Measurements from ENCODE around the gene EBP. TPM values are rescaled to one million over a fixed set of nuclear protein-coding genes. Genes with fewer than 3 reads are reported as not detected.

Gene EBP
- total RNA-seq, 2 donors from 2014 or later = 3.5 to 18.8 TPM

DNA sequence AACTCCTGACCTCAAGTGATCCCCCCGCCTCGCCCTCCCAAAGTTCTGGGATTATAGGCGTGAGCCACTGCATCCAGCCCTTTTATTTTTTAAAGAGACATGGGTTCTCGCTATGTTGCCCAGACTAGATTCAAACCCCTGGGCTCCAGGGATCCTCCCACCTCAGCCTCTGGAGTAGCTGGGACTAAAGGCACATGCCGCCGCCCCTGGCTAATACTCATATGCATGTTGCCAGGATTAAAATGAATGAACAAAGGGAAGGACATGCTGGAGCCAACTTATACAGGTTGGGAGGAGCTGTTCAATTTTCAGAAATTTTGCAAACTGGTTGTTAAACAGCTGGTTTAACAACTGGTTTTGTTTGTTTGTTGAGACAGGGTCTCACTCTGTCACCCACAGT is 47.0 kb upstream of the EBP start:
- Histone ChIP-seq H3K36me3 (no peaks in the 10 kb centered on the region), H3K27ac (no peak overlapping the region), H3K4me1 (ENCODE audit: control insufficient read depth in 1 of 2, low read depth in 2 of 2) (peaks cover 0 to 3% of the 10 kb centered on the region in 2 donors), H3K9me3 (no peaks in the 10 kb centered on the region), H3K4me3 (no peak overlapping the region), H3K27me3 (replicated peaks; ENCODE audit: insufficient read depth) (no peaks in the 10 kb centered on the region)
- DNase-seq (ENCODE audit: low spot score) = no peak
- no peak for ATAC-seq (ENCODE audit: insufficient number of reproducible peaks, low FRiP score, low read depth)
- TF ChIP-seq, protein P1, sequence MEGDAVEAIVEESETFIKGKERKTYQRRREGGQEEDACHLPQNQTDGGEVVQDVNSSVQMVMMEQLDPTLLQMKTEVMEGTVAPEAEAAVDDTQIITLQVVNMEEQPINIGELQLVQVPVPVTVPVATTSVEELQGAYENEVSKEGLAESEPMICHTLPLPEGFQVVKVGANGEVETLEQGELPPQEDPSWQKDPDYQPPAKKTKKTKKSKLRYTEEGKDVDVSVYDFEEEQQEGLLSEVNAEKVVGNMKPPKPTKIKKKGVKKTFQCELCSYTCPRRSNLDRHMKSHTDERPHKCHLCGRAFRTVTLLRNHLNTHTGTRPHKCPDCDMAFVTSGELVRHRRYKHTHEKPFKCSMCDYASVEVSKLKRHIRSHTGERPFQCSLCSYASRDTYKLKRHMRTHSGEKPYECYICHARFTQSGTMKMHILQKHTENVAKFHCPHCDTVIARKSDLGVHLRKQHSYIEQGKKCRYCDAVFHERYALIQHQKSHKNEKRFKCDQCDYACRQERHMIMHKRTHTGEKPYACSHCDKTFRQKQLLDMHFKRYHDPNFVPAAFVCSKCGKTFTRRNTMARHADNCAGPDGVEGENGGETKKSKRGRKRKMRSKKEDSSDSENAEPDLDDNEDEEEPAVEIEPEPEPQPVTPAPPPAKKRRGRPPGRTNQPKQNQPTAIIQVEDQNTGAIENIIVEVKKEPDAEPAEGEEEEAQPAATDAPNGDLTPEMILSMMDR (IDR thresholded peaks at IDR 0.05) = no peak

DNA sequence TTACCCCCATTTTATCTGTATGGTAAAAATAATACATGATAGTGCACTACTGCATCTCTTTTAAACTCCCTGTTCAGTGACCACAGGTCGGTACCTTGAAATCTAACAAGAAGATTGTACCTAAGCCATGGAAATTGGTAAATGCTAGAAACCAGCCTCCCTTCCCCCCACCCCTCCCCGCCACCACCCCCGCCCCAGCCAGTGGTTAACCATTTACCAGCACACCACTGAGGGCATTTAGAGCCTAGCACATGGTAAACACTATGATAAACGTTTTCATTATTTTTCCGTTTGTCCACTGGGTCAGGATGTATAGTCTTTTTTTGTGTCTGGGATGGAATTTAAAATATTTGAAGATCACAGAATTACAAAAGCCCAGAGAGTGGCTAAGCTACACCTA is 46.3 kb upstream of the EBP start:
- no peak for ATAC-seq (ENCODE audit: insufficient number of reproducible peaks, low FRiP score, low read depth)
- Histone ChIP-seq H3K27me3 (replicated peaks; ENCODE audit: insufficient read depth) (no peaks in the 10 kb centered on the region), H3K4me3 (peak overlapping the region; percentile 92), H3K4me1 (ENCODE audit: control insufficient read depth in 1 of 2, low read depth in 2 of 2) (peaks cover 0 to 3% of the 10 kb centered on the region in 2 donors), H3K27ac (peak overlapping the region; percentile 73 to 85), H3K36me3 (no peaks in the 10 kb centered on the region), H3K9me3 (no peaks in the 10 kb centered on the region)
- TF ChIP-seq, protein P1 (IDR thresholded peaks at IDR 0.05) = no peak
- DNase-seq (ENCODE audit: low spot score) = no peak

DNA sequence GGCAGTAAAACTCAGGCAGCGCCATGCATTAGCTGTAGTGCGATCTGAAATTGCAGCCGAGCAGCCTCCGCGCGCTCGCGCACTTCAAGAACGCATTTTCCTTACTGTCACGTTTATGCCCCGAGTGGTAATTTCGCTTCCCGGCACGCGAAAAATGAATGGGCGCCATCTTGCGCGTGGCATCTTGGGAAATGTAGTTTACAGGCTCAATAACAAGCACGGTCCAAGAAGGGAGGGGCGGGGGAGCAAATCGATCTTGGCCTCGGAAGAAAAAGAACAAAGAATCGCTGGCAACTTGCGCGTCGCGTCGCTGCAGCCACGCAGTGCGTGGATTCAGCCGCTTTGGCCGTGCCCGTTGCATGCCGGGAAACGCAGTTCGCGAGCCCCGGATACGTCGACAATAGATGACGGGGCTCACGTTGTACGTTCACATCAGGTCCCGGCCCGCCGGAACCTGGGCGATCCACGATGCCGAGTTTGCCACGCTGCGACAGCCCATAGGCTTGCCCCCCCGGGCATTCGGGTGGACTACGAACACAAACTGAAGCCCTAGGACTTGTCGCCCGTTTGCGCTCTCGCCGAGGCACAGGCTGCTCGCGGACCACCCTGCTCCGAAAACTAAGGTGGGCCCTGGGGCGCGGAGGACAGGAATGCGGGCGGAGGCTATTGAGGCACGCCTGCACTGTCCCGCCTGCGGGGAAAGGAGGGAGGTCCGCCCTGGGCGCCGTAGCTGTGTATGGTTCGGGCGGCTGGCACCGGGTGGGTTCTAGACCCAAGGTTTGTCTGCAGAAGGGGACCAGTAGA is 45.6 kb upstream of the EBP start, which contains the start of gene FTSJ1:
Gene FTSJ1 (plus strand): TSS at position 426 of the 804 bp plus-strand sequence. CDS start 1,849 bp downstream, outside the sequence.
- Histone ChIP-seq H3K4me1 (ENCODE audit: control insufficient read depth in 1 of 2, low read depth in 2 of 2) (peaks cover 0 to 3% of the 10 kb centered on the region in 2 donors), H3K36me3 (no peaks in the 10 kb centered on the region), H3K4me3 (peak within 1 kb of the TSS; percentile 92), H3K9me3 (no peaks in the 10 kb centered on the region), H3K27me3 (replicated peaks; ENCODE audit: insufficient read depth) (no peaks in the 10 kb centered on the region), H3K27ac (peak within 1 kb of the TSS; percentile 73 to 85)
- DNase-seq (ENCODE audit: low spot score) (peak; percentile 58), ATAC-seq (ENCODE audit: insufficient number of reproducible peaks, low FRiP score, low read depth) (peak; percentile 88)
- TF ChIP-seq, protein P1 (IDR thresholded peaks at IDR 0.05) = no peak

DNA sequence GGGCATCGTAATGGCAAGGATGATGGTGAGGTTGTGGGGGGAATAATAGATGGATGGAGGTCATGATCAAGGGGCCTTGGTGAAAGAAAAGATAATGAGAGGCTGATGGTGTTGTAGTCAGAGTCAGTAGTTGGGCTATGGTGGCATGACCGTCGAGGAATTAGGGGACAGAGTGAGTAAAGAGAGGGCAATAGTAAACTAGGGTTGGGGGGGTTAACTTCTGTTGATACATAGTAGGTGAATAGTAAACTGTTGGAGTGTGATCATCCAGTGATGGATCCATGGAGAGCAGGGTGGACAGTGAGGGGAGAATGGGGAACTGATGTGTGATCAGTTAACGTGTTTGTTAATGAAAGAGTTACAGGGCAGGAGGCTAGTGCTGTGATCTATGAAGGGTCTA is 44.7 kb upstream of the EBP start:
- no peaks in the 10 kb centered on the region for H3K27me3 ChIP-seq (replicated peaks; ENCODE audit: insufficient read depth)
- DNase-seq (ENCODE audit: low spot score) = no peak
- H3K27ac ChIP-seq = peak overlapping the region; percentile 73 to 85
- TF ChIP-seq, protein P1 (IDR thresholded peaks at IDR 0.05) = no peak
- no peaks in the 10 kb centered on the region for H3K36me3 ChIP-seq
- H3K4me1 ChIP-seq (ENCODE audit: control insufficient read depth in 1 of 2, low read depth in 2 of 2) = peaks cover 0 to 3% of the 10 kb centered on the region in 2 donors
- peak overlapping the region; percentile 92 for H3K4me3 ChIP-seq
- no peaks in the 10 kb centered on the region for H3K9me3 ChIP-seq
- no peak for ATAC-seq (ENCODE audit: insufficient number of reproducible peaks, low FRiP score, low read depth)

DNA sequence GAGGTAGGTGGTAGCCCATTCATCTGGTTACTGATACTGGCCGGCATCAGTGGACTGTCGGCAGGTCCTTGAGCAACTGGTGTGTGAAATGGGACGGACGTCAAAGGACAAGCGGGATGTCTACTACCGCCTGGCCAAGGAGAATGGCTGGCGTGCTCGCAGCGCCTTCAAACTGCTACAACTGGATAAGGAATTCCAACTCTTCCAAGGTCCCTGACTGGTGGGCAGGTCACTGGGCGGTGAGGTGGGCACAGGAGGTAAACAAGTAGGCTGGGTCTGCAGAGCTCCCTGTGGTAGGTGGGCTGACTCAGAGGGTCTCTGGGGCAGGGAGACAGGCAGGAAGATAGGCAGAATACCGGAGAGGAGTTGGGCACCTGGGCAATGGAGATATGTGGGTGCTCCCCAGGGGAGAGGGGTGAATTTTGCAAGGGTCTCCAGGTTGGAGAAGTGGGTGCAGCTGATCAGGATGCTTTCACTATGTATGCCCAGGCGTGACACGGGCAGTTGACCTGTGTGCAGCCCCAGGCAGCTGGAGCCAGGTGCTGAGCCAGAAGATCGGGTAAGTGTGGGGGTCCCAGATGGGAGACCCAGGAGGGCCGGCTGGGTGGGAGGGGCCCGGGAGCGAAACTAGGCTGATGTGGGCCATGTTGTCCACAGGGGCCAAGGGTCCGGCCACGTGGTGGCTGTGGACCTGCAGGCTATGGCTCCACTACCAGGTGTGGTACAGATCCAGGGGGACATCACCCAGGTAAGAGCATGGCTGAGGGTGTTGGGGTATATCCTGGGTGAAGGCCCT is 43.5 kb upstream of the EBP start:
- DNase-seq (ENCODE audit: low spot score) = no peak
- no peak for ATAC-seq (ENCODE audit: insufficient number of reproducible peaks, low FRiP score, low read depth)
- H3K27me3 ChIP-seq (replicated peaks; ENCODE audit: insufficient read depth) = no peaks in the 10 kb centered on the region
- no peaks in the 10 kb centered on the region for H3K9me3 ChIP-seq
- H3K36me3 ChIP-seq = peaks cover 3% of the 10 kb centered on the region
- peaks cover 0 to 3% of the 10 kb centered on the region in 2 donors for H3K4me1 ChIP-seq (ENCODE audit: control insufficient read depth in 1 of 2, low read depth in 2 of 2)
- H3K27ac ChIP-seq = no peak overlapping the region
- TF ChIP-seq, protein P1 (IDR thresholded peaks at IDR 0.05) = no peak
- no peak overlapping the region for H3K4me3 ChIP-seq
